Caco-2 (cell line): Measurements from ENCODE around the gene MMEL1. TPM values are rescaled to one million over a fixed set of nuclear protein-coding genes. Genes with fewer than 3 reads are reported as not detected.

ENCODE experiments used
- BruUV-seq: library from RNA; stranded (reverse); fragments of 400-500 nt; replicated peaks from 2 replicates; lab custom pipeline; 2021; lab: Mats Ljungman, UMichigan
- CTCF ChIA-PET: fragments of 300-600 bp; sonication (Branson Sonifier 250); formaldehyde crosslinking; loops from one replicate; lab custom pipeline; 2022; ENCODE audit warnings: antibody characterized with exemption; lab: Charles Lee
- POLR2A ChIA-PET: fragments of 300-600 bp; sonication (Branson Sonifier 250); formaldehyde crosslinking; loops from one replicate; lab custom pipeline; 2022; ENCODE audit warnings: antibody characterized with exemption; lab: Charles Lee
- DNase-seq, 2 experiments: peaks; one replicate each; pipeline versions ENCODE4 v3.0.0 to v3.0.0-alpha.2; 2020 to 2022
- H3K27me3 ChIP-seq: replicated peaks from 2 replicates; pipeline ENCODE4 v1.6.0; 2011; ENCODE audit warnings: low read length; ENCODE audit not compliant: control insufficient read depth, insufficient read depth
- H3K36me3 ChIP-seq: 2 replicates; pipeline ENCODE4 v1.5.1; 2011; ENCODE audit warnings: low read length; ENCODE audit not compliant: control insufficient read depth, insufficient read depth
- H3K4me1 ChIP-seq: fragments of 250-450 bp; sonication (Bioruptor Pico); 2 replicates; pipeline ENCODE4 v1.5.1; 2020; ENCODE audit warnings: mild to moderate bottlenecking
- H3K4me3 ChIP-seq: 2 replicates; pipeline ENCODE4 v1.5.1; 2011; ENCODE audit warnings: low read depth, mild to moderate bottlenecking, control low read depth, low read length
- H3K9me3 ChIP-seq: fragments of 250-450 bp; sonication (Bioruptor Pico); 2 replicates; pipeline ENCODE4 v1.5.1; 2020; ENCODE audit warnings: mild to moderate bottlenecking, moderate library complexity
- H3K27ac Mint-ChIP-seq: one replicate; pipeline ENCODE4 v1.8.0; 2022; ENCODE audit warnings: mixed read lengths; ENCODE audit not compliant: unreplicated experiment
- H3K27me3 Mint-ChIP-seq: one replicate; pipeline ENCODE4 v1.8.0; 2022; ENCODE audit warnings: mixed read lengths; ENCODE audit not compliant: insufficient read depth, unreplicated experiment
- H3K36me3 Mint-ChIP-seq: one replicate; pipeline ENCODE4 v1.8.0; 2022; ENCODE audit warnings: mild to moderate bottlenecking, mixed read lengths; ENCODE audit not compliant: insufficient read depth, unreplicated experiment
- H3K4me1 Mint-ChIP-seq: one replicate; pipeline ENCODE4 v1.8.0; 2022; ENCODE audit warnings: low read depth, mixed read lengths; ENCODE audit not compliant: unreplicated experiment
- H3K4me3 Mint-ChIP-seq: one replicate; pipeline ENCODE4 v1.8.0; 2022; ENCODE audit warnings: mild to moderate bottlenecking, moderate library complexity, mixed read lengths; ENCODE audit not compliant: unreplicated experiment
- H3K9me3 Mint-ChIP-seq: one replicate; pipeline ENCODE4 v1.8.0; 2022; ENCODE audit warnings: mixed read lengths; ENCODE audit not compliant: unreplicated experiment
- intact Hi-C: fragments of 100-400 bp; cut with micrococcal nuclease; formaldehyde crosslinking; loops from one replicate; pipeline ENCODE4 v1.10.0; 2022; ENCODE audit not compliant: unreplicated experiment
- total RNA-seq: library from RNA; stranded (reverse); gene quantifications from 2 replicates; pipeline ENCODE4 v1.2.3, GENCODE V29; 2022
- TF ChIP-seq, protein P1 (sequence below), 2 experiments: fragments of 200-600 bp in 1 of 2; IDR thresholded peaks; 1 replicate in 1 of 2; 2 replicates in 1 of 2; pipeline versions ENCODE4 v1.5.1 to v1.8.0; 2011 to 2022; ENCODE audit warnings: antibody characterized with exemption in 1 of 2, control low read depth in 1 of 2, inconsistent platforms in 1 of 2, low read depth in 1 of 2, low read length in 1 of 2, mild to moderate bottlenecking in 1 of 2, moderate library complexity in 1 of 2; ENCODE audit not compliant: insufficient read depth in 1 of 2, severe bottlenecking in 1 of 2, unreplicated experiment in 1 of 2

MMEL1 gene
- total RNA-seq, 1 experiment from 2014 or later: not detected

DNA sequence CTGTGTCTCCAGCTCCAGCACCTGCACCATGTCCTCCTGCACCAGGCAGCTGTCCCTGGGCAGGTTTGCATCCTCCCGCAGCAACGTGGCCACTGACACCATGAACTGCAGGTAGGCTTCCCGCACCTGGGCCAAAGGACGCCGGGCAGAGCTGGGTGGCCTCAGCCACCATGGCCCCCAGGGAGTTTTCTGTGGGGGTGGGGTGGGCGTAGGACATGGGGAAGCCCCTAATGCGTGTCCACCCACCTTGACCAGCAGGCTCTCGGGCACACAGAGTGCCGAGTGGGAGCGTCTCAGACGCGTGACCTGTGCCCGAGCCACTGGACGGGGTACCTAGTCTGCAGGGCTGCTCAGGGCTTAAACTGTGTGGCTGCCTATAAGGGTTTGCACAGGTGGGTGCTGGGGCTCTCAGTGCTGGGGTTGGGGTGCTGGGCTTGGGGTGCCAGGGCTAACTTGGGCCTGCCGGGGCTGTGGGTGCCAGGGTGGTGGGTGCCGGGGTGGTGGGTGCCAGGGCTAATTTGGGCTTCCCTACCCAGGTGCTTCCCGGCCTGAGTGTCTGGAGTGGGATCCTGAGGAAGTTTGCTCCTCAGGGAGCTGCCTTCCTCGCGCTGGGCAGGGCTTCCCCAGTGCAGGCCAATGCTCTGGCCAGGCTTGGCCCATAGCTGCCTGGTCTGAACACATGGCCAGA, 28.5 kb downstream of the MMEL1 start:
- Mint-ChIP-seq H3K4me3 (no peak overlapping the region), H3K36me3 (no peaks in the 10 kb centered on the region), H3K27me3 (peaks cover 5% of the 10 kb centered on the region), H3K4me1 (no peaks in the 10 kb centered on the region), H3K27ac (no peak overlapping the region), H3K9me3 (no peaks in the 10 kb centered on the region)
- Histone ChIP-seq H3K27me3 (no peaks in the 10 kb centered on the region), H3K9me3 (no peaks in the 10 kb centered on the region), H3K4me1 (no peaks in the 10 kb centered on the region), H3K4me3 (no peak overlapping the region), H3K36me3 (no peaks in the 10 kb centered on the region)
- POLR2A ChIA-PET: no interaction called here
- TF ChIP-seq, protein P1, sequence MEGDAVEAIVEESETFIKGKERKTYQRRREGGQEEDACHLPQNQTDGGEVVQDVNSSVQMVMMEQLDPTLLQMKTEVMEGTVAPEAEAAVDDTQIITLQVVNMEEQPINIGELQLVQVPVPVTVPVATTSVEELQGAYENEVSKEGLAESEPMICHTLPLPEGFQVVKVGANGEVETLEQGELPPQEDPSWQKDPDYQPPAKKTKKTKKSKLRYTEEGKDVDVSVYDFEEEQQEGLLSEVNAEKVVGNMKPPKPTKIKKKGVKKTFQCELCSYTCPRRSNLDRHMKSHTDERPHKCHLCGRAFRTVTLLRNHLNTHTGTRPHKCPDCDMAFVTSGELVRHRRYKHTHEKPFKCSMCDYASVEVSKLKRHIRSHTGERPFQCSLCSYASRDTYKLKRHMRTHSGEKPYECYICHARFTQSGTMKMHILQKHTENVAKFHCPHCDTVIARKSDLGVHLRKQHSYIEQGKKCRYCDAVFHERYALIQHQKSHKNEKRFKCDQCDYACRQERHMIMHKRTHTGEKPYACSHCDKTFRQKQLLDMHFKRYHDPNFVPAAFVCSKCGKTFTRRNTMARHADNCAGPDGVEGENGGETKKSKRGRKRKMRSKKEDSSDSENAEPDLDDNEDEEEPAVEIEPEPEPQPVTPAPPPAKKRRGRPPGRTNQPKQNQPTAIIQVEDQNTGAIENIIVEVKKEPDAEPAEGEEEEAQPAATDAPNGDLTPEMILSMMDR (IDR thresholded peaks at IDR 0.05; ENCODE audit: insufficient read depth in 1 of 2, low read depth in 1 of 2, low read length in 1 of 2, severe bottlenecking in 1 of 2, unreplicated experiment in 1 of 2): no peak
- intact Hi-C loops: no loop called here
- CTCF ChIA-PET: no interaction called here
- BruUV-seq: no TSS peak
- DNase-seq: no peak

DNA sequence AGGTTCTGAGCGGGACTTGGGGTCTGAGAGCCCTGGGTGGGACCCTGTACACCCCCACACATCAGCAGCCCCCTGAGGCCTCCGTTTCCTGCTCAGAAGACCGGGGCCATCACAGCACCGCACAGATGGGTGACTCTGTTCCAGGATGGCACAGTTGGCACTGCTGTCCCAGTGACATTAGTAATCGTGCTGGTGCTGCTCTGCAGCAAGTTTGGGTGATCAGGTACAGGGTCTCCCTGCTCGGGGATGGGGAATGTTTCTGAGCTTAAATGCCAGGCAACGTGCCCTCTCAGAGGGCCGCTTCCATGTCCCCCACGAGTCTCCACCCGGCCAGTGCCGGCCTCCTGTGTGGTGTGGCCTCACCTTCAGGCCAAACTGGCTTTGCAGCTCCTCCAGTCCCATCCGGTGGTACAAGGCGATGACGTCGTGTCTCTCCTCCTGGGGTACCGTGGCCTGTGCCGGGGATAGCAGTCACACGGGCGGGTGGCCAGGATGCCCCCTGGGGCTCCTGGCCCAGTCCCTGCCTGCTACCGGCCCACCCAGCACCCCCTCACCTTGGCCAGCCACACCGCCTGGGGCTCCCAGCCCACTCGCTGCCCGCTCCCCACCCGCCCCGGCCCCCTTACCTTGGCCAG, 29.2 kb downstream of the MMEL1 start:
- no peaks in the 10 kb centered on the region for H3K4me1 ChIP-seq
- Mint-ChIP-seq H3K4me1 (no peaks in the 10 kb centered on the region), H3K27me3 (peaks cover 6% of the 10 kb centered on the region), H3K4me3 (no peak overlapping the region), H3K36me3 (no peaks in the 10 kb centered on the region), H3K9me3 (no peaks in the 10 kb centered on the region), H3K27ac (no peak overlapping the region)
- DNase-seq: peak in 1 of 2 experiments; percentile 26
- TF ChIP-seq, protein P1 (IDR thresholded peaks at IDR 0.05; ENCODE audit: insufficient read depth in 1 of 2, low read depth in 1 of 2, low read length in 1 of 2, severe bottlenecking in 1 of 2, unreplicated experiment in 1 of 2): no peak
- intact Hi-C loops: no loop called here
- ChIA-PET POLR2A (no interaction called here), CTCF (no interaction called here)
- no peak overlapping the region for H3K4me3 ChIP-seq
- H3K9me3 ChIP-seq: no peaks in the 10 kb centered on the region
- H3K36me3 ChIP-seq: no peaks in the 10 kb centered on the region
- no TSS peak for BruUV-seq
- no peaks in the 10 kb centered on the region for H3K27me3 ChIP-seq

DNA sequence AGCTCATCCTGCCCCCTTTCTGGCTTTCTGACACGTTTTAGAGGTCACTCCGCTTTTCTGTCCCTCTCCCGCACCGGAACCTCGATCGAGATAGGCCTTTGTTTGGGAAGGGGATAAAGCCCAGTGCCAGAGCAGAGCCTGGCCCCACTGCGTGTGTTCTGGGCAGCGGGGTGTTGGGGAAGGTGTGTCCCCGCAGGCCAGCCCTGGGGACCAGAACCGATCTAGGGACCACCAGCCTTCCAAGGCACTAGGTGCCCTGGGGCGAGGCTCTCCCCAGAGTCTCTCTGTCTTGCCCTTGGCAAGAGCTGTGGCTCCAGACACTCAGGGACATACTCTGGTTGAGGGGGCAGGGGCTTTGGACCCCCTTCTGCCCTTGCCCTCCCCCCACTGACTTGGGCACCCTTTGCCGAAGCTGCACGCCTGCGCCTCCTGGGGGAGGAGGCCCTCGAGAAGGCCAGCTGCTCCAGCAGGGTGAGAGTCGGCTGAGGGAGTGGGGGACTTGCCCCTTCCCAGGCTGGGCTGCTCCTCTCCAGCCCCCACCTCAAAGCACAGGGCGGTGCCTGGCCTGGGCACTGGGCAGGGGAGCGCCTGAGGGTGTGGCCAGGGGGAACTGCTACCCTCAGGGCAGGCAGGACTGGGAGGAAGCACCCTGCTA, 29.8 kb downstream of the MMEL1 start:
- CTCF ChIA-PET: no interaction called here
- Mint-ChIP-seq H3K27ac (no peak overlapping the region), H3K4me1 (no peaks in the 10 kb centered on the region), H3K27me3 (peaks cover 8% of the 10 kb centered on the region), H3K36me3 (no peaks in the 10 kb centered on the region), H3K4me3 (no peak overlapping the region), H3K9me3 (no peaks in the 10 kb centered on the region)
- H3K9me3 ChIP-seq: no peaks in the 10 kb centered on the region
- H3K36me3 ChIP-seq: no peaks in the 10 kb centered on the region
- intact Hi-C loops: no loop called here
- TF ChIP-seq, protein P1 (IDR thresholded peaks at IDR 0.05; ENCODE audit: insufficient read depth in 1 of 2, low read depth in 1 of 2, low read length in 1 of 2, severe bottlenecking in 1 of 2, unreplicated experiment in 1 of 2): no peak
- H3K27me3 ChIP-seq: no peaks in the 10 kb centered on the region
- DNase-seq: peak in 1 of 2 experiments; percentile 29
- no peak overlapping the region for H3K4me3 ChIP-seq
- no TSS peak for BruUV-seq
- POLR2A ChIA-PET: no interaction called here
- no peaks in the 10 kb centered on the region for H3K4me1 ChIP-seq
